GM19043 (cell line): ENCODE results near the gene CNOT2.

Experiments used
- ATAC-seq: cut with Tn5 transposase; IDR thresholded peaks from one replicate; pipeline ENCODE4 v1.9.1; 2021; ENCODE audit warnings: low read depth; ENCODE audit not compliant: unreplicated experiment

Gene CNOT2

GRCh38 chr12:70251226-70251625 lies 8.0 kb downstream of the CNOT2 start:
- ATAC-seq: no peak

GRCh38 chr12:70251661-70252060 lies 8.4 kb downstream of the CNOT2 start:
- no peak for ATAC-seq

DNA sequence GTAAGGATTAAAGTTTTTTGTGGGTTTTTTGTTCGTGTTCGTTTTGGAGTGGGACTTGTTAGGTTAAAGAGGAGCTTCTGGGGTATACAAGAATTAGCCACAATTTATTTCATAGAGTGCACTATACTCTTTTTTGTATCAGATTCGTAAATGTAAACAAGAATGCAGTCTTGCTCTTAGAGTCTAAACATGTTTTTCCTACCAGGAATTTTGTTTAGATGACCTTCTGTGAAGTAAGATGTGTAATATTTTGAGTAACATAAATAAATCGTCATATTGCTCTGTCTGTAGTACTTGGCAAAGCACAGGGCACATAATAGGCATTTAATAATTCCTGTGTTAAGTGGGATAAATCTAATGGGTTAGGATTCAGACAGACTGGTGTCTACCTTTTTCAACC lies 9.6 kb downstream of the CNOT2 start:
- no peak for ATAC-seq

DNA sequence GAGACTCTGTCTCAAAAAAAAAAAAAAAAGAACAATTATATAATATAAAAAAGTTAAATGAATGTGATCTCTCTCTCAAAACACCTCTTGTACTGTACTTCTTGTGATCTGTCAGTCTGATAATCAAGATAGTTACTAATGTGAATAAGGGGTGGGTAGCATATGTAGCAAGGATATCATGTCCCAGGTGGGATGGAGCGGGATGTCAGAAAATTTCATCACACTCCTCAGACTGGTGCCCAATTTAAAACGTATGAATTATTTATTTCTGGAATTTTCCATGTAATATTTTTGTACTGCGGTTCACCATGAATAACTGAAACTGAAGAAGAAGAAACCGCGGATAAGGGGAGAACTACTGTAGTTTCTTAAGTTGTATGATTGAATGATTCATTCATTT lies 11.0 kb downstream of the CNOT2 start:
- ATAC-seq: no peak

DNA sequence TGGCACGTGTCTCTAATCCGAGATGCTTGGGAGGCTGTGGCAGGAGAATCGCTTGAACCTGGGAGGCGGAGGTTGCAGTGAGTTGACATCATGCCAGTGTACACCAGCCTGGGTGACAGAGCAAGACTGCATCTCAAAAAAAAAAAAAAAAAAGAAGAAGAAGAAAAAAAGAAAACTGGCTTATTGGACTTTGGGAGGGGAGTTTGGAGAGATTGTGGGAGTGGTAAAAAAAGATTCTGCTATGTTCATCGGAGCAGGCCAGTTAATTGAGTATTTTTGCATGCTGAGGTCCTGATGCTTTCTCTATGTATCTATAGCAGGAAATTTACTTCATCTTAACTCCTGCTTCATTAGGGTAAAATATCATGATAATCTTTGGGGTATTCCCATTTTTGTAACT lies 11.6 kb downstream of the CNOT2 start:
- ATAC-seq: no peak

DNA sequence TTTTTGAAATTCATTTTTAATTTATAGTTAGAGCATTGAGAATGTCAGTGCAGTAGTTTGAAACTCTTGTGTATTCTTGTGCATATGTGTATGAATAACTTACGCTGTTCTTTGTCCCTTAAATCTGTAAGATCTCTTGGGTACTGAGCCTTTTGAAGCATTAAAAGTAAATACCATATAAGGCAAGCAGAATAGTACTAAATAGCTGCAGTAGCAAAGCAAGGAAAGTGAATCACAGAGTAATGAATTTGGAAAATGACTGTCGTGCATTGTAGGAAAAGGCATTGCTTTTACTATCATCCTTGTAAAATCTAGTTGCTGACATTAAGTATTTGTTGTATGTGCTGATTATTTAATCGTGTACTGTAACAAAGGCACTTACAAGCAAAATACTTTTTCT lies 12.1 kb downstream of the CNOT2 start:
- ATAC-seq: no peak

DNA sequence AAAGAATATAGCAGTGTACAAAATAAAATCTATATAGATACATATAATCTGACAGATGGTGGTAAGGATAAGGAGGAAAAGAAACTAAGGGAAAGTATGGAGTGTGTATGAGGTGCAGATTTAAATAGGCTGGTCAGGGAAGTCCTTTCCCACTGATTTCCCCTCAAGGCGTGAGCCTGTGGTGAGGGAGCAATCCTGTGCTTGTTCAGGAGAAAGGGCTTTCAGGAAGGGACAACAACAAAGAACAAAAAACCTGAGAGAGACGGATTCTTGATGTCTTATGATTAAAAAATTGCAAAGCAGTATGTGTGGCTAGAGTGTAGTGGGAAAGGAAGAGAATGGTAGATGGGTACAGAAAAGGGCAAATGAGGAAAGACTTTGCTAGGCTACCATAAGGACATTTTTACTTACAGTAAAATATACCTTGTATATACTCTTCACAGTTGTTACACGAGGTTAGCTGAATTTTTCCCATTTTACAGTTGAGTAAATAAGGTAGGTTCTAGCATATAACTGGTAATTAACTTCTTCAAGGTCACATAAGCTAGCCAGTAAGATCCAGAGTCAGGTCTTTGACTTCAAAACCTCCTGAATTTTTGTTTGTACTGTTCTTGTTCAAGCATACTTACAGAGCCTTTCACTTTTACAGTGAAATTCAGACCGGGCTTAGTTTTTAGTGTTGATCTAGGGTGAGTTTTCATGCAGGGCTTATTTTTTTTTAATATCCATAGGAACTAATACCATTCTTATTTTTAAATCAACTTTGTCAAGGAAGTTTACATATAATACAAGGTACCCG lies 15.6 kb downstream of the CNOT2 start:
- no peak for ATAC-seq

DNA sequence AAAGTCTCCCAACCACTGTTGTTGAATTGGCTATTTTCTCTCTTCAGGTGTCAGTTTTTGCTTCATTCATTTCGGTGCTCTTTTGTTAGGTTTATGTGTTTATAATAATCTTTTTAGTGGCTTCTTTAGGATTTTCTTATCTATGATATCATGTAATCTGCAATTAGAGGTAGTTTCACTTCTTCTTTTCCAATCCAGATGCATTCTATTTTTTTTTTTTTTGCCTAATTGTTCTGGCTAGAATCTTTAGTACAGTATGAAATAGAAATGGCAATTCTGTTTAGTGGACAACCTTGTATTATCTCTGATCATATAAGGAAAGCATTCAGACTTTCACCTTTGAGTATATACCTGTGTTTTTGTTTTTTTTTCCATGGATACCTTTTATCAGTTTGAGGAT lies 17.4 kb downstream of the CNOT2 start:
- peak; percentile 49 for ATAC-seq

- ATAC-seq: no peak
Measured at GRCh38 chr12:70264067-70264867, 21.0 kb downstream of the CNOT2 start.

DNA sequence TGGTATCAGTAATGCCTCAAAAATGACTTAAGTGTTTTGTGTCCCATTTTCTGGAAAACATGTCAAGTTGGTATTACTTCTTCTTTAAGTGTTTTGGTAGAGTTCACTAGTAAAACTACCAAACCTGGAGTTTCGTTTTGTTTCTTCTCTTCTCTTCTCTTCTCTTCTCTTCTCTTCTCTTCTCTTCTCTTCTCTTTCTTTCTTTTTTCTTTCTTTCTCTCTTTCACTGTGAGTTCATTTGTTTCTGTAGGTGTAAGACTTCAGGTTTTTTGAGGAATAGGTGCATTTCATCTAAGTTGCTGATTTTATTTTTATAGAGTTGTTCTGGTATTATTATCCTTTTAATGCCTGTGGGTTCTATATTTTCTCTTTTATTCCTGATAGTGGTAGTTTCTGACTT lies 21.9 kb downstream of the CNOT2 start:
- no peak for ATAC-seq

DNA sequence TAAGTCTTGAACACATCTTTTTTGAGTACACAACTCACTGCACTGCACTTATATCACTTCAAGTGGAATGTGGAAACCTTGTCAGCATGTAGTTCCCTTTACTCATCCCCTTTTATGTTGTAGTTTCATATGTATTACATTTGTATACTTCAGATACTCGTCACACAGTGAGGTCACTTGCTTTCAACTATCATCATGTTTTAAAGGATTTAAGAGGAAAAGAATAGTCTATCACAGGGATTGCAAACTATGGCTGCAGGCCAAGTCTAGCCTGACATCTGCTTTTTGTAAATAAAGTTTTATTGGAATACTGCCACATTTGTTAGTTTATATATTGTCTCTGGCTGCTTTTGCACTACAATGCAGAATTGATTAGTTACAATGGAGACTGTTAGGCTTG lies 24.3 kb downstream of the CNOT2 start:
- no peak for ATAC-seq

DNA sequence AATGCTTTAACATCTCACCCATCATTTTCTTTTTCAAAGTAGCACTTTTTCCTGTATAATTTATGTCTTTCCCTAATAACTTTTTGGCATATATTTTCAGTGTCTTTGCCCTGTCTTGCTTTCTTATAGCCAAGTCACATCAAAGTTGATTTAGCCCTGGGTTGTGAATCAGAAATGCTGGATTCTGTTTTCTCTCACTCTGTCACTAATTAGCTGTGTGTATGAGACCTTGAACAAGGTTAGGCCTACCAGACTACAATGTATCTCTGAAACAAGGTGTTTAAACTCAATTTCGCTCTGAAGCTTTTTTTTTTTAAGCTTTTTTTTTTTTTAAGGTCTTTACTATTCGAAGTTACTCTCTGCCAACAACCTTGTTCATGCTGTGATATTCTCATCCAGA lies 25.7 kb downstream of the CNOT2 start:
- ATAC-seq: no peak

DNA sequence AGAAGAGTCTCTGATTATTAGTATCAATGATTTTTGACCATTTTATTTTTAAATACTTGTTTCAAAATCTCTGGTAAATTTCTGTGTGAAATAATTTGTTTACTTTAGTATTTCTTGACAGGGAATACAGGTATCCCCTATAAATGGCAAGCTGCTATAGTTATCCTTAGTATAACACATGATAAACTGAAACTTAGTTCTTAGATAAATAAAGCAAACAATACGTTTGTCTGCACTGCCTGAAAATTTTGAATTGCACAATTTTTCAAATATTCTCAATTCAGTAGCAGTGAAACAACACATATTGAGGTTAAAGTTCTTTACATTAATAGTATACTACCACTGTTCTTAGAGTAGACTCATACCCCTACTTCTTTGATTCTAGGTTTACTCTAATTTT lies 26.9 kb downstream of the CNOT2 start:
- no peak for ATAC-seq

GRCh38 chr12:70271025-70271424 lies 27.8 kb downstream of the CNOT2 start:
- ATAC-seq: no peak

GRCh38 chr12:70272510-70272909 lies 29.3 kb downstream of the CNOT2 start:
- ATAC-seq: no peak

DNA sequence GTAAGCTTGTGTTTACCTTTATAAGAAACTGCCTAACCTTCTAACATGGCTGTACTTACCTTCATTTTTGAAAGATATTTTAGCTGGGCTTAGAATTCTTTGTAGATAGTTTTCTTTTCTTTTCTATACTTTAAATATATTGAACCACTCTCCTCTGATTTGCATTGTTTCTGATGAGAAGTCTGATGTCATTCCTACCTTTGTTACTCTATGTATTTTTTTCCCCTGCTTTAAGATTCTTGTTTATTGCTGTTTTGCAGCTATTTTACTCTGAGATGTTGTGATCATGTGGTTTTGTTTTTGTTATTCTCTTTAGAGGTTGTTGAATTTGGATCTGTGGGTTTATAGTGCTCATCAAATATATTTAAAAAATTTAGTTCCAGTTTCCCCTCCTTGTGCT lies 31.8 kb downstream of the CNOT2 start:
- no peak for ATAC-seq

- no peak for ATAC-seq
Measured at GRCh38 chr12:70277973-70278372, 34.7 kb downstream of the CNOT2 start.

GRCh38 chr12:70278945-70279344 lies 35.7 kb downstream of the CNOT2 start:
- ATAC-seq: no peak

- no peak for ATAC-seq
Measured at GRCh38 chr12:70283232-70283631, 40.0 kb downstream of the CNOT2 start.

- ATAC-seq: no peak
Measured at GRCh38 chr12:70288817-70289216, 45.6 kb downstream of the CNOT2 start.

DNA sequence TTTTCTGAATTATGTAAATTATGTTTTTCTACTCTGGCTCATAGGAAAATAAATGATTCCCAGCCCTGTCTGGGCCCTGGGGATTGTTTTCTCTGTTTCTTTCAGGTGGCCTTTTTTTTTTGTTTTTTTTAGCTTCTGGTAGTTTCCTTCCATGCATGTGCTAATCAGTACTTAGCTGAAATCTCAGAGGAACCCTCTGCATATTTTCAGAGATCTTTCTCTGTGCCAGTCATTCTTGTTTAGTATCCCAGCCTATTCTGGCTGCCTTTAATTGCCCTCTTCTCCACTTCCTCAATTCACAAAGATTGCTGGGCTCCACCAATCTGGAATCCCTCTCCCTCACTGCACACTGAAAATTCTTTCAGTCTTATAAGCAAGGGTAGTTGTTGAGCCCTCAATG lies 46.9 kb downstream of the CNOT2 start:
- no peak for ATAC-seq
